SH-SY5Y (cell line): Measurements from ENCODE around the gene PIPOX.

ENCODE experiments used
- GATA2 ChIP-seq: IDR thresholded peaks from 2 replicates; pipeline ENCODE4 v1.6.1; 2011; ENCODE audit warnings: mild to moderate bottlenecking, low read depth, low read length
- GATA3 ChIP-seq: IDR thresholded peaks from 2 replicates; pipeline ENCODE4 v1.6.1; 2011; ENCODE audit warnings: low read depth, mild to moderate bottlenecking, low read length, moderate library complexity

GRCh38 chr17:29069526-29070041 lies 26.6 kb downstream of the PIPOX start:
- TF ChIP-seq GATA2 = no peak
- no peak for TF ChIP-seq GATA3
